ENCODE measurements around the gene GET4.
"Not testable (repeated sequence)": the region's sequence is repeated elsewhere in the genome, so short reads cannot be mapped to it uniquely, and the experiment has no call there.

GET4 gene

DNA sequence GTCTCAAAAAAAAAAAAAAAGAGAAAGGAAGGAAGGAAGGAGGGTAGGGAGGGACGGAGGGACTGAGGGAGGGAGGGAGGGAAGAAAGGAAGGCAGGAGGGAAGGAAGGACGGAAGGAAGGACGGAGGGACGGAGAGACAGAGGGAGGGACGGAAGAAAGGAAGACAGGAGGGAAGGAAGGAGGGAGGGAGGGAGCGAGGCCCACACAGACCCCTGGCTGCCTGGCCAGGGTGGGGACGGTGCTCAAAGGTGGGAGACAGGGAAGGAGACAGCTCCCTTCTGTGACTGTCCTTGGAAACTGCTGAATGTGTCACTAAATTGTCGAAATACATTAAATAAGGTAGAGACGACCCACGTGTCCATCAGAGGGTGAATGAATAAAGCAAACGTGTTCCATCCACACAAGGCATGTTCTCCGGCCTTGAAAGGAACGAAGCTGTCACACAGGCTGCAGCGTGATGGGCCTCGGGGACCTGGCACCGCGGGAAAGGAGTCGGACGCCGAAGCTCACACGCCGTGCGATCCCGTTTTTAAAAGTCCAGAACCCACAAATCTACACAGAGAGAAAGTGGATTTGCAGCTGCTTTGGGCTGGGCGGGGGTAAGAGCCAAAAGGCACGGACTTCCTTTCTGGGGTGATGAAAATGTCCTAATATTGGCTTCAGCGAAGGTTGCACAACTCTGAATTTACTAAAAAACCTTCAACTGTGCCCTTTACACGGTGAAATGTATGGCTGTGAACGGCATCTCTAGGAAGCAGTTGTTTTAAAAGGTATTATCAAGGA lies 54.8 kb downstream of the GET4 start:
- DNase-seq (ENCODE audit: low read depth) = no peak

DNA sequence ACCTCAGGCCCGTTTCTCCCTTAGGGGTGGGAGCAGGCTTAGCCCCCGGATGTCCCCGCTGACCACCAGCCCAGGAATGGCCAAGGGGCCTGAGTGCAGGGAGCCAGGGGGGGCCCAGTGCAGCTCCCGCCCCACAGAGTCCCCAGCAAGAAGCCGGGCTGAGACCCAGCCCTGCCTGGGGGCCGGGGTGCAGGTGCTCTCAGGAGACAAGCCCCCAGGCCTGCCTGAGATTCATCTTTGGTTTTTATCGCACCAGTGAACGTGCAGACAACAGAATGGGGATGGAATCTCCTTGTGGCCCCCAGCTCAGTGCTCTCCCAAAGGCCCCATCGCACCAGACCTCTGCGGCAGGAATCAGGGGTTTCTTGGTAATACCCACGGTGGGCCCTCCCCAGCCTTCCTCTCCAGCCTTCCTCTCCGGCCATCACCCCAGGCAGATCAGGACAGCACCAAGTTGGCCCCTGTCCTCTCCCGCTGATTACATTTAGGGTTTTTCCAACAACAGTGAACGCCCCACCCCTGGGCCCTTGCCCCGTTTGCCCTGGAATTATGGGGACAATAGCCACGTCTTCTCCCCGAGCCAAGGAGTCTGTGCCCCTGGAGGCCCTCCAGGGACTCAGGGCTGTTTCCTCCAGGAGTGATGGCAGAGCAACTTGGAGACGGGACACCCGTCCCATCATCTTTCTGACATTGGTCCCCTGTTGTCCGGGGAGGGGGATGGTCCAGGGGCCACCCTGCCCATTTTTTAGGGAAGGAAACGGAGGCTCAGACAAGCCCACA lies 55.7 kb downstream of the GET4 start:
- DNase-seq (ENCODE audit: low read depth) = no peak

- no peak for DNase-seq (ENCODE audit: low read depth)
These were observed 56.3 kb downstream of the GET4 start for GRCh38 chr7:932651-932975.

DNA sequence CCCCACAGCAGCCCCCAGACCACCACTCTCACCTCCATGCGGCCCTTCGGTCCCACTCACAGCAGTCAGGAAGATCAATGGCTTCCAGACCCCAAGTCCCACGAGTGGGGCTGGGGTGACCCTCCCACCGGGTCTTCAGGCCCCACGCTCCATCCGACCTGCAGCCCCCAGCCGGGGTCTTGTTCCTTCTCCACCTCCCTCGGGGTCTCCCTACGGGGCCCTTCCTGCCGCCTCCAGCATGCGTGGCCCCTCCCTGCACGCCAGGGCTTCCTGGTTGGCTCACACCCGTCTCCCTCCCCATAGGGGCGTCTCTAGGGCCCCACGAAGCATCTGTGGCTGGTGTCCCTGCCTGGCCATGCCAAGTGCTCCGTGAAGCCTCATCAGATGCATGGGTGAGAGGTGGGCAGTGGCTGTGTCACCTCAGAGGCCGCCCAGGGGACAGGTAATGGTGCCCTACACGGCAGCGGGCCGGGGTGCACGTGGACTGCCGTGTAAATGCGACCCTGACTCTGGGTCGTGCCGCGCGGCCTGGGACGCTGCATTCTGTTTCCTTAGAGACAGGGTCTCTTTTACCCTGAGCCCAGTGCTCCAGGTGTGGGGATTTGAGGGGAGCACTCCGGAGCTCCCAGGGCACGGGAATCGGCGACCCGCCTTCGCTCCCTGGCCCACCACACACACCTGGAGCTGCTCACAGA lies 58.3 kb downstream of the GET4 start:
- DNase-seq (ENCODE audit: low read depth) = no peak

DNA sequence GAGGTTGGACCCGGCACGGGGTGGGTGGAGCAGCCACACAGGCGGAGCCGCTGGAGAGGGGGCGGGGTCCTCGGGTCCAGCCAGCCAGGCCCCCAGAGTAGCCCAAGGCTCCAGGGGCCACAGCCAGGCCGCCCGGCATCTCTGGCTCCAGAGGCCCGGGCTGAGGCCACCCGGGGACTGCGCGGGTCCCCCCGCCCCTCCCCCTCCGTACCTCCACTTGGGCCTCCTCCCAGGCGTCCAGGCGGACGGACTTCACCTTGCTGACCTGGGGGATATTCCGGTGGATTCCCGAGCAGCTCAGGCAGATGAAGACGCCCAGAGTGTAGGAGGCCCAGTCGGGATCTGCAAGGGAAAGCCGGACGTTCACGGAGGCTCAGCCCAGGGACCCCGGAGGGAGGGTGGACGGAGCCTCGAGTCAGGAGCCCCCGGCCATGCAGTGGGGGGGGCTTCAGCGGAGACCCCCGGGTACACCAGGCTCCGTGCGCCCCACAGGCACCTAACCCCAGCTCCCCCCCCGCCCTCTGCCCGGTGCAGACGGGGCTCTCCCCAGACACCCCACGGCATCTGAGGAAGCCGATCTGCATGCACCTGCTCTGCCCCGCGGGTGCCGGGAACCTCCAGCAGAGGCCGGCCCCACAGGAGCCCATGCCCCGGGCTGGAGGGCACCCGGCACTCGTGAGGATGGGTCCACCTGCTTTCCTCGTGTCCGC lies 59.0 kb downstream of the GET4 start:
- DNase-seq (ENCODE audit: low read depth) = no peak

DNA sequence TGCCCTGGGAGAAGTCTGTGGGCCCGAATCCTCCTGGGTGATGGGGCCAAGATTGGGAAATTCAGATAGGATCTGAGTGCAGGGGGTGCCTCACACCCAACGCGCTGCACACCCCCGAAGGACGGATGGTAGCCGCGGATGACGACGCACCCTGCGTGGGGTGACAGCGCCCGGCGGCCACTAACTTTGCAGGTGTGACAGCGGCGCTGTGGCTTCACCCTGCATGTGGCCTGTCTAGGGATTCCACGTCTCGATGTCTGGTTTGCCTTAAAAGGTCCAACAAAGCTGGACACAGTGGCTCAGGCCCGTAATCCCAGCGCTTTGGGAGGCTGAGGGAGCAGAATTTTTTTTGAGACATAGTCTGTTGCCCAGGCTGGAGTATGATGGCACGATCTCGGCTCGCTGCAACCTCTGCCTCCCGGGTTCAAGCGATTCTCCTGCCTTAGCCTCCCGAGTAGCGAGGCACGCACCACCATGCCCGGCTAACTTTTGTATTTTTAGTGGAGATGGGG lies 59.6 kb downstream of the GET4 start:
- no peak for DNase-seq (ENCODE audit: low read depth)

DNA sequence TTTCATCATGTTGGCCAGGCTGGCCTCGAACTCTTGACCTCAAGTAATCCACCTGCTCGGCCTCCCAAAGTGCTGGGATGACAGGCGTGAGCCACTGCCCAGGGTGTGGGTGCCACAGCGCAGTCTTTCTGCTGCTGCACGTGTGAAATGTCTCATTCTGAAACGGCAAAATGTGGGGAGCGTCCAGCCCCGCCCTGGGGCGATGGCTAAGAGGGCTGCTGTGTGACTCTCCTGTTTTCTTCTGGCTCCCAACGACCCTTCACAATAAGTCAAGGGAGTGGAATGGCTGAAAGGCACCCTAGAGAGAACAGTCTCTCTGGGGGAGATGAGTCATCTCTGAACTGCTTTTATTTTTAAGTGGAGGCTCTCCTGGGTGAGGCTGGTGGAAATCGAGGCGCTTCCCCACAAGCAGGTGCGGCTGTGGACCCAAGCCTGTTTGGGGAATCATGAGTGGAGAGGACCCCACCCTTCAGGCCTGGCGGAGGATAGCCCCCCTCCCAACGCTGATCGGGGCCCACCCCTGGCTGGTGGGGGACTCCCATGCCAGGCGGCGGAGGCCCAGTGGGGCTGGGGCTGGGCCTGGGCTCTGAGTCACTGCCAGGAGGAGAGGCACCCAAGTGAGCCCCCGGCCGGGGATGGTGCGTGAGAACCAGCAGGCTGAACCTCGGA lies 60.2 kb downstream of the GET4 start:
- no peak for DNase-seq (ENCODE audit: low read depth)

DNA sequence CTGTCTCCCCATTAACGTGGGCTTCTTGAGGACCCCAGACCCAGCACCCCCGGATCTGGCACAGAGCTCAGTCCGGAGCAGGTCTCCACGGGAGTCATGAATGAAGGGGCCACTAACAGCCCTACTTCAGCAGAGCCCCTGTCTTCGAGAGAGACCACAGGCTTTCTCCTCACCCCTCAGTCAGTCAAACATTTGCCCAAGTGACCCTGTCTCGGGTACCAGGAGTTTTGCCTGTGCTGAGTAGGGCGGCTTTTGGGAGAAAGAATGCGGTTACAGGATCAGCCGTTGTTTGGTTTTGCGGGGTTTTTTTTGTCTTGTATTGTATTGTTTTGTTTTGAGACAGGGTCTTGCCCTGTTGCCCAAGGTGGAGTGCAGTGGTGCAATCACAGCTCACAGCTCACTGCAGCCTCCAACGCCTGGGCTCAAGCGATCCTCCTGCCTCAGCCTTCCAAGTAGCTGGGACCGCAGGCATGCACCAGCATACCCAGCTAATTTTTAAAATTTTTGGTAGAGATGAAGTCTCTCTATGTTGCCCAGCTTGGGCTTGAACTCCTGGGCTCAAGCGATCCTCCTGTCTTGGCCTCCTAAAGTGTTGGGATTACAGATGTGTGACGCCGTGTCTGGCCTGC lies 61.6 kb downstream of the GET4 start:
- no peak for DNase-seq (ENCODE audit: low read depth)

DNA sequence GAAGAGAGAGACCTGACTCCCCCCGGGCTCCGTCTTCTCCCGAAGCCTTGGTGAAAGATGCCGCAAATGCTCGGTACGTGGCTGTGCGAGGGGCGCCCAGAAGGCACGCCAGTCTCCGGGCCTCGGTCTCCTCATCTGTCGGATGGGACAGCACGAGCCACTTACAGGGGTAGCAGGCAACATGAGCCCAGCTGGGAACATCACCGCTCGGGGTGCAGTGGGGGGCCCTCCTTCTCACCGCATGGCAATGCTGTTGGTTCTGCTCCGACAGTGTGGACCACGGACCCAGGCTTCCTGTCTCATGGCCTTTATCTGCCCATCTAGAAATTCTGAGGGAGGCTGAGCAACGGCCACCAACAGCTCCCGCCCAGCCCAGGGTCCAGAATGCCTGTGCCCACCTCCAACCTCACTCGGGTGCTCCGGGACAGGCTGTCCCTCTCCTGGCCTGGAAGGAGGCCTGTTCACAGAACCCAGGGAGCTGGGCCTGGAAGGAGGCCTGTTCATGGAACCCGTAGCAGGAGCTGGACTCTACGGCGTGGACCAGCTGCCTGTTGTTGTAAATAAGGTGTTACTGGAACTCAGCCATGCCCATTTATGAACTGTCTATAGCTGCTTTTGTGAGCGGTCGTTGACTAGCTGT lies 62.3 kb downstream of the GET4 start:
- DNase-seq (ENCODE audit: low read depth) = no peak

GRCh38 chr7:939843-940242 lies 63.5 kb downstream of the GET4 start:
- DNase-seq (ENCODE audit: low read depth) = no peak

- DNase-seq (ENCODE audit: low read depth) = no peak
These were observed 64.5 kb downstream of the GET4 start for GRCh38 chr7:940599-941408.

DNA sequence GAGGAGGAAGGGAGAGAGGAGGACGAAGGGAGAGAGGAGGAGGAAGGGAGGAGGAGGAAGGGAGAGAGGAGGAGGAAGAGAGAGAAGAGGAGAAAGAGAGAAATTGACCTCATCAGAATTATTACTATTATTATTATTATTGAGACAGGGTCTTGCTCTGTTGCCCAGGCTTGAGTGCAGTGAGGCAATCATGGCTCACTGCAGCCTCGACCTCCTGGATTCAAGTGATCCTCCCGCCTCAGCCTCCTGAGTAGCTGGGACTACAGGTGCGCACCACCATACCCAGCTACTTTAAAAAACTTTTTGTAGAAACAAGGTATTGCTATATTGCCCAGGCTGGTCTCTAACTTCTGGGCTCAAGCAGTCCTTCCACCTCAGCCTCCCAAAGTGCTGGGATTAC lies 67.4 kb downstream of the GET4 start:
- not testable (repeated sequence) for DNase-seq (ENCODE audit: low read depth)

DNA sequence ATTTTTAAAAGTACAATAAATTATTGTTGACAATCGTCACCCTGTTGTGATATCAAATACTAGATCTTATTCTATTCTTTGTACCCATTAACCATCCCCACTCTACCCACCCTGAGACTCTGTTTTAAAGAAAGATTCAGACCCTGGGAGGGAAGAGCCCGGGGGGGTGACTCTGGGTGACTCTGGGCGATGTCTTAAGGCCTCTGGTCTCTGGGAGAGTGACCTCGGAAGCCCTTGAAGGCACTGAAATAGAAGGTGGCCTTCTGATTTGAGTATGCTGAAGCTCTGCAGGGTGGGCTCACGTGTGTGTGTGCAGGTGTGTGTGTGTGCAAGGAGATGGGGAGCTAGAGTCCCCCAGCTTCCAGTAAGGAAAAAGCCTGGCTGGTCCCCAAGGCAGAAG lies 68.4 kb downstream of the GET4 start:
- no peak for DNase-seq (ENCODE audit: low read depth)

- DNase-seq (ENCODE audit: low read depth) = no peak
These were observed 68.8 kb downstream of the GET4 start for GRCh38 chr7:945147-945555.

GRCh38 chr7:945556-946255 lies 69.4 kb downstream of the GET4 start:
- DNase-seq (ENCODE audit: low read depth) = no peak
